Fibroblast of lung (primary cell): Measurements from ENCODE around the gene SPAG7.

Experiments
- CTCF ChIP-seq, 2 donors: IDR thresholded peaks in 1 of 2; conservative IDR thresholded peaks in 1 of 2; 1 replicate in 1 of 2; 2 replicates in 1 of 2; pipeline ENCODE4 v1.5.1; 2011 to 2012; ENCODE audit warnings: low read length in 2 of 2, control low read depth in 1 of 2, inconsistent platforms in 1 of 2, low read depth in 1 of 2, mild to moderate bottlenecking in 1 of 2
- EZH2 ChIP-seq: IDR thresholded peaks from 2 replicates; pipeline ENCODE4 v1.5.1; 2012; ENCODE audit warnings: low read length, control low read depth, mild to moderate bottlenecking; ENCODE audit errors: missing control alignments

- TF ChIP-seq CTCF (conservative IDR thresholded peaks at IDR 0.05 in 1 of 2, IDR thresholded peaks at IDR 0.05 in 1 of 2; ENCODE audit: low read depth in 1 of 2, low read length in 2 of 2) (no peak), EZH2 (no peak)
Observed at GRCh38 chr17:4973256-4974114, 5.9 kb upstream of the SPAG7 start.
